ENCODE data around the gene DDX47.
"Not testable (repeated sequence)": the region's sequence is repeated elsewhere in the genome, so short reads cannot be mapped to it uniquely, and the experiment has no call there.

The DDX47 gene

GRCh38 chr12:12839003-12839395 lies 25.9 kb downstream of the DDX47 start:
- Histone ChIP-seq H3K4me3 (ENCODE audit: low read length in 2 of 2) (no peak overlapping the region), H3K9me3 (ENCODE audit: control insufficient read depth in 2 of 2, low read length in 2 of 2) (no peaks in the 10 kb centered on the region), H3K4me1 (ENCODE audit: control insufficient read depth in 2 of 2, insufficient read depth in 2 of 2, low read length in 2 of 2) (peaks cover 20 to 41% of the 10 kb centered on the region in 2 donors), H3K9ac (ENCODE audit: low read depth in 1 of 2, low read length in 2 of 2) (peak overlapping the region in 1 of 2 donors; percentile 60), H3K36me3 (ENCODE audit: control insufficient read depth in 2 of 2, insufficient read depth in 2 of 2, low read length in 2 of 2) (no peaks in the 10 kb centered on the region), H3K27ac (ENCODE audit: low read depth in 2 of 2, low read length in 2 of 2) (no peak overlapping the region), H3K27me3 (ENCODE audit: control insufficient read depth in 2 of 2, insufficient read depth in 2 of 2, low read length in 2 of 2) (no peaks in the 10 kb centered on the region)

DNA sequence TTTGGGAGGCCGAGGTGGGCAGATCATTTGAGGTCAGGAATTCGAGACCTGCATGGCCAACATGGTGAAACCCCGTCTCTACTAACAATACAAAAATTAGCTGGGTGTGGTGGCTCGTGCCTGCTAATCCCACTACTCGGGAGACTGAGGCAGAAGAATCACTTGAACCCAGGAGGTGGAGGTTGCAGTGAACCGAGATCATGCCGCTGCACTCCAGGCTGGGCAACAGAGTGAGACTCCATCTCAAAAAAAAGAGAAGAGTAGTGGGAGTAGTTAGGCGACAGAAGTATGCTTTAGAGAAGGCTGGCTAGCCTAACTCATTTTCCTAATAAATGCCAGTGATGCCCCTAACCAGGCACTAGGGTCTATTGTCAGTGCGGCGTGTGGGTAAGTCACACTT lies 26.3 kb downstream of the DDX47 start:
- Histone ChIP-seq H3K4me3 (ENCODE audit: low read length in 2 of 2) (peak overlapping the region in 1 of 2 donors; percentile 41), H3K27ac (ENCODE audit: low read depth in 2 of 2, low read length in 2 of 2) (peak overlapping the region; percentile 36 to 56), H3K9ac (ENCODE audit: low read depth in 1 of 2, low read length in 2 of 2) (peak overlapping the region in 1 of 2 donors; percentile 60), H3K4me1 (ENCODE audit: control insufficient read depth in 2 of 2, insufficient read depth in 2 of 2, low read length in 2 of 2) (peaks cover 20 to 41% of the 10 kb centered on the region in 2 donors)
- not testable (repeated sequence) for H3K36me3 ChIP-seq (ENCODE audit: control insufficient read depth in 2 of 2, insufficient read depth in 2 of 2, low read length in 2 of 2); H3K27me3 ChIP-seq (ENCODE audit: control insufficient read depth in 2 of 2, insufficient read depth in 2 of 2, low read length in 2 of 2); H3K9me3 ChIP-seq (ENCODE audit: control insufficient read depth in 2 of 2, low read length in 2 of 2)

DNA sequence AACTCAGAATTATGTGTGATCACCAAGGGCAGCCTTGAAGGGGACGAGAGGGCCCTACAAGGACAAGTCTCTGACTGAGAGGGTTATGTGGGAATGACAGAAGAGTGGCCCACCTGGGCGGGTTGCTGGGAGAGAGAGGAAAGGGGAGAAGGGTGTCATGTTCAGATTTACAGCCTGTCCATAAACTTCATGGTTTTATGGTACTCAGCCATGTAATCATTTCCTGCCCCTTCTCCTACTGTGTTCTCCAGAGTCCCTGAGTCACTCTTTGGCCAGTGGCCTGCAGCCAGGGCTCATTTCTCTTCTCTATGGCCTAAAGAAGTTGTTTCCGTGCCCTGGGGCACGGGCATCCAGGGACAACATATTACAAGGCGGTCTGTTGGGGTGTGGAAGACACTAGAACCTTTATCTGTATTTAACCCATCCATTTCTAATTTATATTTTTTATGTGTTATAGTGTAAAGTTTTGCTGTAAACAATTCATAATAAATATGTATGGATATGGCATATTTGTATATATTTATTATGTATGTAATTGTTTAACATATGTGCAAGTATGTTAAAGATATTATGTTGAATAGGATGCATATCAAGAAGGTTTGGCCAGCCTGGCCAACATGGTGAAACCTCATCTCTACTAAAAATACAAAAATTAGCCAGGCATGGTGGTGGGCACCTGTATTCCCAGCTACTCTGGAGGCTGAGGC lies 26.9 kb downstream of the DDX47 start:
- H3K27ac ChIP-seq (ENCODE audit: low read depth in 2 of 2, low read length in 2 of 2), result peak overlapping the region; percentile 37 to 56
- no peaks in the 10 kb centered on the region for H3K36me3 ChIP-seq (ENCODE audit: control insufficient read depth in 2 of 2, insufficient read depth in 2 of 2, low read length in 2 of 2)
- H3K9ac ChIP-seq (ENCODE audit: low read depth in 1 of 2, low read length in 2 of 2), result peak overlapping the region in 1 of 2 donors; percentile 60
- H3K9me3 ChIP-seq (ENCODE audit: control insufficient read depth in 2 of 2, low read length in 2 of 2), result no peaks in the 10 kb centered on the region
- H3K4me3 ChIP-seq (ENCODE audit: low read length in 2 of 2), result peak overlapping the region; percentile 30 to 41
- peaks cover 20 to 41% of the 10 kb centered on the region in 2 donors for H3K4me1 ChIP-seq (ENCODE audit: control insufficient read depth in 2 of 2, insufficient read depth in 2 of 2, low read length in 2 of 2)
- no peaks in the 10 kb centered on the region for H3K27me3 ChIP-seq (ENCODE audit: control insufficient read depth in 2 of 2, insufficient read depth in 2 of 2, low read length in 2 of 2)

DNA sequence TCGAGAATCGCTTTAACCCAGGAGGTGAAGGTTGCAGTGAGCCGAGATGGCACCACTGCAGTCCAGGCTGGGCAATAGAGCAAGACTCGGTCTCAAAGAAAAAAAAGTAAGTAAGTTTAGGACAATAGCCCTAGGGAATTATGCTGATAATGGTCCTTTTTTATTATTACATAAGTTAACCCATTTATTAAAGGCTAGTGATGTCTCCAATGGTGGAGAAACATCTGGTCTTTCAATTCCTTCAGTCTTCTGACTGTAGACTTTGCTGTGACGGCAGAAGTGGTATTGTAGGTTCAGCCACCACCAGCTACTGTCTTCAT lies 27.4 kb downstream of the DDX47 start:
- Histone ChIP-seq H3K9me3 (ENCODE audit: control insufficient read depth in 2 of 2, low read length in 2 of 2) (no peaks in the 10 kb centered on the region), H3K27me3 (ENCODE audit: control insufficient read depth in 2 of 2, insufficient read depth in 2 of 2, low read length in 2 of 2) (no peaks in the 10 kb centered on the region), H3K4me3 (ENCODE audit: low read length in 2 of 2) (no peak overlapping the region), H3K4me1 (ENCODE audit: control insufficient read depth in 2 of 2, insufficient read depth in 2 of 2, low read length in 2 of 2) (peaks cover 17 to 39% of the 10 kb centered on the region in 2 donors), H3K27ac (ENCODE audit: low read depth in 2 of 2, low read length in 2 of 2) (peak overlapping the region in 1 of 2 donors; percentile 37), H3K9ac (ENCODE audit: low read depth in 1 of 2, low read length in 2 of 2) (no peak overlapping the region), H3K36me3 (ENCODE audit: control insufficient read depth in 2 of 2, insufficient read depth in 2 of 2, low read length in 2 of 2) (no peaks in the 10 kb centered on the region)

DNA sequence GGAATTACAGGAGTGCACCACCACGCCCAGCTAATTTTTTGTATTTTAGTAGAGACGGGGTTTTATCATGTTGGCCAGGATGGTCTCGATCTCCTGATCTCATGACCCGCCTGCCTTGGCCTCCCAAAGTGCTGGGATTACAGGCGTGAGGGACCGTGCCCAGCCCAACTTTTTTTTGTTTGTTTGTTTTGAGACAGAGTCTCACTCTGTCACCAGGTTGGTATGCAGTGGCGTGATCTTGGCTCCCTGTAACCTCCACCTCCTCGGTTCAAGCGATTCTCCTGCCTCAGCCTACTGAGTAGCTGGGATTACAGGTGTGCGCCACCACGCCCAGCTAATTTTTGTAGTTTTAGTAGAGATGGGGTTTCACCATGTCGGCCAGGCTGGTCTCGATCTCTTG lies 28.3 kb downstream of the DDX47 start:
- H3K4me3 ChIP-seq (ENCODE audit: low read length in 2 of 2); H3K36me3 ChIP-seq (ENCODE audit: control insufficient read depth in 2 of 2, insufficient read depth in 2 of 2, low read length in 2 of 2); H3K9ac ChIP-seq (ENCODE audit: low read depth in 1 of 2, low read length in 2 of 2); H3K27ac ChIP-seq (ENCODE audit: low read depth in 2 of 2, low read length in 2 of 2); H3K27me3 ChIP-seq (ENCODE audit: control insufficient read depth in 2 of 2, insufficient read depth in 2 of 2, low read length in 2 of 2); H3K9me3 ChIP-seq (ENCODE audit: control insufficient read depth in 2 of 2, low read length in 2 of 2): not testable (repeated sequence)
- H3K4me1 ChIP-seq (ENCODE audit: control insufficient read depth in 2 of 2, insufficient read depth in 2 of 2, low read length in 2 of 2), result peaks cover 15 to 33% of the 10 kb centered on the region in 2 donors

DNA sequence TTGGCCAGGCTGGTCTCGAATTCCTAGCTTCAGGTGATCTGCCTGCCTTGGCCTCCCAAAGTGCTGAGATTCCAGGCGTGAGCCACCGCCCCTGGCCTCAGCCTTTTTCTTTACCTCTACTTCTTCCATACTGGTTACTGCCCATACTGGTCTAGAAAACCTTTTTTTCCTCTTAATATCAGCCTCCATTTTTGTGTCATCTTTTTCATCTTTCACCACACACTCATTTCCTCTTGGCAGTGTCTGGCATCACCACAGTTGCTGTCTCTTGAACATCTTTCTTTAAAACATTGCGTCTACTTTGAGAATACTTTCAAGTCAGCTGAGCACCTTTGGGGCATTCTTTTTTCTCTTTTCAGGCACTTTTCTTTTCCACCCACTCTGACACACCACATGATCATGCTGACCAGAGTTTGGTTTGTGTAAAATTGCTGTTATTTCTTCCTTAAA lies 32.7 kb downstream of the DDX47 start:
- no peaks in the 10 kb centered on the region for H3K27me3 ChIP-seq (ENCODE audit: control insufficient read depth in 2 of 2, insufficient read depth in 2 of 2, low read length in 2 of 2)
- H3K4me1 ChIP-seq (ENCODE audit: control insufficient read depth in 2 of 2, insufficient read depth in 2 of 2, low read length in 2 of 2), result no peaks in the 10 kb centered on the region
- no peak overlapping the region for H3K4me3 ChIP-seq (ENCODE audit: low read length in 2 of 2)
- H3K27ac ChIP-seq (ENCODE audit: low read depth in 2 of 2, low read length in 2 of 2), result no peak overlapping the region
- peaks cover 0 to under 1% of the 10 kb centered on the region in 2 donors for H3K9me3 ChIP-seq (ENCODE audit: control insufficient read depth in 2 of 2, low read length in 2 of 2)
- H3K9ac ChIP-seq (ENCODE audit: low read depth in 1 of 2, low read length in 2 of 2), result no peak overlapping the region
- no peaks in the 10 kb centered on the region for H3K36me3 ChIP-seq (ENCODE audit: control insufficient read depth in 2 of 2, insufficient read depth in 2 of 2, low read length in 2 of 2)

DNA sequence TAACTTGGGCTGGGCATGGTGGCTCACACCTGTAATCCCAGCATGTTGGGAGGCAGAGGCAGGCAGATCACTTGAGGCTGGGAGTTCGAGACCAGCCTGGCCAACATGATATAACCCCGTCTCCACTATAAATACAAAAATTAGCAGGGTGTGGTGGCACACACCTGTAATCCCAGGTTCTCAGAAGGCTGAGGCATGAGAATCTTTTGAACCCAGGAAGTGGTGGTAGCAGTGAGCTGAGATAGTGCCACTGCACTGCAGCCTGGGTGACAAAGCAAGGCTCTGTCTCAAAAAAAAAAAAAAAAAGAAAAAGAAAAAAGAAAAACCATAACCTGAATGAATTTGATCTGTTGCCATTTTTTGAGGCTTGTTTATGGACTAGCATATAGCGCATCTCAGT lies 33.6 kb downstream of the DDX47 start:
- H3K9ac ChIP-seq (ENCODE audit: low read depth in 1 of 2, low read length in 2 of 2); H3K27ac ChIP-seq (ENCODE audit: low read depth in 2 of 2, low read length in 2 of 2); H3K36me3 ChIP-seq (ENCODE audit: control insufficient read depth in 2 of 2, insufficient read depth in 2 of 2, low read length in 2 of 2); H3K4me1 ChIP-seq (ENCODE audit: control insufficient read depth in 2 of 2, insufficient read depth in 2 of 2, low read length in 2 of 2); H3K9me3 ChIP-seq (ENCODE audit: control insufficient read depth in 2 of 2, low read length in 2 of 2); H3K4me3 ChIP-seq (ENCODE audit: low read length in 2 of 2); H3K27me3 ChIP-seq (ENCODE audit: control insufficient read depth in 2 of 2, insufficient read depth in 2 of 2, low read length in 2 of 2): not testable (repeated sequence)

GRCh38 chr12:12853435-12853834 lies 40.3 kb downstream of the DDX47 start:
- Histone ChIP-seq H3K9me3 (ENCODE audit: control insufficient read depth in 2 of 2, low read length in 2 of 2) (peaks cover 0 to 3% of the 10 kb centered on the region in 2 donors), H3K27ac (ENCODE audit: low read depth in 2 of 2, low read length in 2 of 2) (no peak overlapping the region), H3K27me3 (ENCODE audit: control insufficient read depth in 2 of 2, insufficient read depth in 2 of 2, low read length in 2 of 2) (no peaks in the 10 kb centered on the region), H3K9ac (ENCODE audit: low read depth in 1 of 2, low read length in 2 of 2) (no peak overlapping the region), H3K36me3 (ENCODE audit: control insufficient read depth in 2 of 2, insufficient read depth in 2 of 2, low read length in 2 of 2) (no peaks in the 10 kb centered on the region), H3K4me3 (ENCODE audit: low read length in 2 of 2) (no peak overlapping the region), H3K4me1 (ENCODE audit: control insufficient read depth in 2 of 2, insufficient read depth in 2 of 2, low read length in 2 of 2) (no peaks in the 10 kb centered on the region)

- Histone ChIP-seq H3K36me3 (ENCODE audit: control insufficient read depth in 2 of 2, insufficient read depth in 2 of 2, low read length in 2 of 2) (no peaks in the 10 kb centered on the region), H3K9ac (ENCODE audit: low read depth in 1 of 2, low read length in 2 of 2) (no peak overlapping the region), H3K9me3 (ENCODE audit: control insufficient read depth in 2 of 2, low read length in 2 of 2) (no peaks in the 10 kb centered on the region), H3K27me3 (ENCODE audit: control insufficient read depth in 2 of 2, insufficient read depth in 2 of 2, low read length in 2 of 2) (no peaks in the 10 kb centered on the region), H3K27ac (ENCODE audit: low read depth in 2 of 2, low read length in 2 of 2) (no peak overlapping the region), H3K4me1 (ENCODE audit: control insufficient read depth in 2 of 2, insufficient read depth in 2 of 2, low read length in 2 of 2) (no peaks in the 10 kb centered on the region), H3K4me3 (ENCODE audit: low read length in 2 of 2) (no peak overlapping the region)
These were observed 46.5 kb downstream of the DDX47 start for GRCh38 chr12:12859690-12860089.

- Histone ChIP-seq H3K4me1 (ENCODE audit: control insufficient read depth in 2 of 2, insufficient read depth in 2 of 2, low read length in 2 of 2) (no peaks in the 10 kb centered on the region), H3K4me3 (ENCODE audit: low read length in 2 of 2) (no peak overlapping the region), H3K27ac (ENCODE audit: low read depth in 2 of 2, low read length in 2 of 2) (no peak overlapping the region), H3K36me3 (ENCODE audit: control insufficient read depth in 2 of 2, insufficient read depth in 2 of 2, low read length in 2 of 2) (no peaks in the 10 kb centered on the region), H3K9ac (ENCODE audit: low read depth in 1 of 2, low read length in 2 of 2) (no peak overlapping the region), H3K27me3 (ENCODE audit: control insufficient read depth in 2 of 2, insufficient read depth in 2 of 2, low read length in 2 of 2) (no peaks in the 10 kb centered on the region), H3K9me3 (ENCODE audit: control insufficient read depth in 2 of 2, low read length in 2 of 2) (no peaks in the 10 kb centered on the region)
These were observed 51.1 kb downstream of the DDX47 start for GRCh38 chr12:12864243-12864642.
